T follicular helper cell (primary cell): ENCODE data around the gene TSEN15.

ENCODE experiments used
- DNase-seq: peaks from one replicate; pipeline ENCODE4 v3.0.0-alpha.2; 2020; ENCODE audit warnings: low read depth
- total RNA-seq, 2 experiments: gene quantifications; one replicate each; lab custom pipeline; 2026; lab: John Stamatoyannopoulos, UW

The TSEN15 gene
- 56.6 to 139 reads per million in 2 experiments for total RNA-seq

DNA sequence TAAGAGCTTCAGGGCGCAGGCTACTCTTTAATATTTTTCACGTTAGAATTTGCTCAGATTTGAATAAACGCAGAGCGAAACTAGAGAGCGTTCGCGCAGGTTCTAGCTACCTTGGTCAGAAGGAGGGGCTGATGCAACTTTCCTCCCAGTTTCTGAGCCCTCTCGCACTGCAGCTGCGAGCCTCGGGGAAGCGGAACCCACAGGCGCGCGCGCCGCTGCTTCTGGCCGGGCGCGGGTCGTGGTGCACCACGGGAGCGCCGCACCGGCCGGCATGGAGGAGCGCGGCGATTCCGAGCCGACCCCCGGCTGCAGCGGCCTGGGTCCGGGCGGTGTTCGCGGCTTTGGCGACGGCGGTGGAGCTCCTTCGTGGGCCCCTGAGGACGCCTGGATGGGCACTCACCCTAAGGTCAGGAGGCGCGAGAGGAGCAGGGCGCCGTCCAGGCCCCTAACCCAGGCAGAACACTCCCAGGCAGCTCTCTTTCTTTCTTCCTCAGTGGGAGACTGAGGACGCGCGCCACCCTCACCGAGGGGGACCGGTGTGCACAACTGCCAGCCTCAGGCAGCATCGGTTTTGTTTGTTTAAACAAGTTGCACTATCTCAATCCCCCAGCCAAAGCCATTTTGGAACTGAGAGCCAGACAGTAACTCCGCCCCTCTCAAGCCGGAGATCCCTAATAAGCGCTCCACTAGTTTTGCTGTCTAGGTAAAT, at the start of gene TSEN15:
Gene TSEN15, plus strand, starts transcription at position 246 of the 709 bp plus-strand sequence. Its CDS starts 26 bp downstream, at position 272.
- peak; percentile 45 for DNase-seq

DNA sequence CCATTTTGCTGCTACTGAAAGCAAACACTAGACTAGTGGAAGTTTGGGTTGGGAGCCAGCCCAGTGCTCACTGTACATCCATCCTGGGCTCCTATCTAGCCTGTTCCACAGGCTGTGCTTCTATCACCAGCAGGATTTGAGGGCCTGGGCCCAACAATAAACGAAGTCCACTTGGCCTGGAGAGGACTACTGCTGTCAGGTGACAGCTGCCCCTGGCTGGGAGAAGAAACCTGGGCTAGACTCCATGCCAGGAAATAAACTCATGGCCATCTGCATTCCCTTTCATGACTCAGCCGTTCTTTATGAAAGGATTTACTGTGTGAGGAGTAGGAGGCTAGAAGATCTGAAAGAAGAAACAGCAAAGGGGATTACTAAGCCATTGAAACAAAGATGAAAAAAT, 49.5 kb upstream of the TSEN15 start:
- no peak for DNase-seq

- no peak for DNase-seq
Observed at GRCh38 chr1:184004935-184005334, 46.6 kb upstream of the TSEN15 start.

GRCh38 chr1:184005506-184005905, 46.0 kb upstream of the TSEN15 start:
- DNase-seq, result no peak

GRCh38 chr1:184010788-184011187, 40.7 kb upstream of the TSEN15 start:
- DNase-seq, result no peak

DNA sequence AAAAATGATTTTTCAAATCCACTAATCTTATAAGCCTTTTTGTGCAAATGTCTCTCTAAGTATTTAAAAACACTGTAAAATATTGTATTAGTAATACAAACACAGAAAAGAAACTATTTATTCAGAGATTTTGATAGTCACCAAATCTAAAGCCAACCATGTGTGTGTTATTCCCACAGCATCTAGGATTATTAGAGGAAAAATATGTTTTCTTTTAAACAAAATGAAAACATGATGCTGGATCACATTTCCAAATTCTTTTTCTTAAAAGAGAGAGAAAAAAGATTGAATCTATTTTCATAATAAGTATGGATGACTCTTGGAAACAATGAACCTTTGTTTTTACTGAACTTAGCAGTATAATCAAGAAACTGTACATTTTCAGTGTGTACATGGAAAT, 39.3 kb upstream of the TSEN15 start:
- DNase-seq, result no peak

DNA sequence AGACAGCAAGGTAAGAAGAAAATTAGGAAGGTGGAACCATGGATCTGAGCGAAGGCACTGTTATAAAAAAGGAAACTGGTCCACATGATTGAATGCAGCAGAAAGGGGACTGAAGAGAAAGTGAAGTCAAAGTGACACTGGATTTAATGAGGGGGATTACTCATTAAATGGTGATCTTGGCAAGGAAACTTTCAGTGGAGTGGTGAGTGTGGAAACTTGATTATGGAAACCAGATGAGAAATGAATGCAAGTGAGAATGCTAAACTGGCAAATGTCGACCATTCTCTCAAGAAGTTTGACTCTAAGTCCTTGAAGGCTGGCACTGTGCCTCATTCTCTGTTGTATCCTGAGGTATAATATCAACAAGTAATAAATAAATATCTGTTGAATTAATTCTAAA, 37.3 kb upstream of the TSEN15 start:
- no peak for DNase-seq

GRCh38 chr1:184016169-184016568, 35.4 kb upstream of the TSEN15 start:
- no peak for DNase-seq

GRCh38 chr1:184017306-184017705, 34.2 kb upstream of the TSEN15 start:
- DNase-seq, result no peak

- DNase-seq, result no peak
Observed at GRCh38 chr1:184018622-184019021, 32.9 kb upstream of the TSEN15 start.

DNA sequence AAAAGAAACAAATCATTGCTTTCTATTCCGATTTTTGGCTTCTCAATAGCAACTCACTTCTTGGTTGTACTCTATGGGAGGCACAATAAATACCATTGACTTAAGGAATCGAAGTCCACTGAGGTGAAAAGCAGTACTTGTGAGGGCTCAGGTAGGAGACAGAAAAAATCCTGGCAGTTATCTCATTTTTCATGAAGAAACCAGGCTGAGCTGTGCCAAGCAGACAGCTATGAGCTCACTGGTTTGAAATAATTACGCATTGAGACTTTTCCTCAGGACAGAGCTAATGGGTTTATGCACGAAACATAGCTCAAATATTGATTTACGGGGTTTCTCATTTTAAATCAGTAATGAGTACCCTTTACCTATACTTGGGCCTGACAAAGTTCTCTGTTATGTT, 32.5 kb upstream of the TSEN15 start:
- no peak for DNase-seq

GRCh38 chr1:184019506-184019905, 32.0 kb upstream of the TSEN15 start:
- DNase-seq, result no peak

DNA sequence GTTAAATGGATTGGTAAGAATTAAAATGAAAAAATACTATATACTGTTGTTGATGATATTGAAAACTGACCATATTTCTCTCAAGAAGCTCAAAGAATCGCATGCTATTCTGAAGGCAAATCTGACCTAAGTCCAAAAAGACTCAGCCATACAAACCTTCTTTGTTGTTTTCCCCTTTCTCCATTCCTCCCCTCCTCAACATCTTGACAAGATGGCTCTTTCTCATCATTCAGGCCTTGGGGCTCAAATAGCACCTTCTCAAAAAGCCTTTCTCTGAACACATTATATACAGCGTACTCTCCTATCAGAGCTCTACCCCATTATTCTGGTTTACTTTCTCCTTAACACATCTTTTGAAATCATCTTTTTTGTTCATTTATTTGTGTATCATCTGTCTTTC, 31.2 kb upstream of the TSEN15 start:
- DNase-seq, result no peak

- DNase-seq, result no peak
Observed at GRCh38 chr1:184020855-184021254, 30.7 kb upstream of the TSEN15 start.

- no peak for DNase-seq
Observed at GRCh38 chr1:184021728-184022127, 29.8 kb upstream of the TSEN15 start.

GRCh38 chr1:184022668-184023067, 28.9 kb upstream of the TSEN15 start:
- no peak for DNase-seq

GRCh38 chr1:184023171-184023570, 28.4 kb upstream of the TSEN15 start:
- no peak for DNase-seq

DNA sequence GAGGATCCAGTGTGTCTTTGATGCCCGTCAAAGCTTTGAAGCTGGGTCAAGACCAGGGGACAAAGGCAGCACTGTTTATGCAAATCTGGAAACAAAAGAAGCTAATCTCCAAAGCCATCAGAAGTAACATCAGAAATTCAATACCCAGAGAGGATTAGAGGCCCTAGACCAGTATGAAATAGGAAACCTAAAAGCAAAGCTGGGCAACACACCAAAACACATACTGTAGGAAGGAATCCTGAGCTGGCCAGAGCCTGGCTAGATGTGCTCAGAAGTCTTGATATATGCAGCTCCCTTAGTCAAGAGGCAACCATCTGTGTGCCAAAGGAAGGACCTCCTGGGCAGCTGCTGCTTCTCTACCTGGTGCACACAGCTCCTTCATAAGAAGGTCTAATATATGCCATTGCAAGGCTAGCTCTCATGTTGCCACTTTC, 26.3 kb upstream of the TSEN15 start:
- DNase-seq, result no peak

DNA sequence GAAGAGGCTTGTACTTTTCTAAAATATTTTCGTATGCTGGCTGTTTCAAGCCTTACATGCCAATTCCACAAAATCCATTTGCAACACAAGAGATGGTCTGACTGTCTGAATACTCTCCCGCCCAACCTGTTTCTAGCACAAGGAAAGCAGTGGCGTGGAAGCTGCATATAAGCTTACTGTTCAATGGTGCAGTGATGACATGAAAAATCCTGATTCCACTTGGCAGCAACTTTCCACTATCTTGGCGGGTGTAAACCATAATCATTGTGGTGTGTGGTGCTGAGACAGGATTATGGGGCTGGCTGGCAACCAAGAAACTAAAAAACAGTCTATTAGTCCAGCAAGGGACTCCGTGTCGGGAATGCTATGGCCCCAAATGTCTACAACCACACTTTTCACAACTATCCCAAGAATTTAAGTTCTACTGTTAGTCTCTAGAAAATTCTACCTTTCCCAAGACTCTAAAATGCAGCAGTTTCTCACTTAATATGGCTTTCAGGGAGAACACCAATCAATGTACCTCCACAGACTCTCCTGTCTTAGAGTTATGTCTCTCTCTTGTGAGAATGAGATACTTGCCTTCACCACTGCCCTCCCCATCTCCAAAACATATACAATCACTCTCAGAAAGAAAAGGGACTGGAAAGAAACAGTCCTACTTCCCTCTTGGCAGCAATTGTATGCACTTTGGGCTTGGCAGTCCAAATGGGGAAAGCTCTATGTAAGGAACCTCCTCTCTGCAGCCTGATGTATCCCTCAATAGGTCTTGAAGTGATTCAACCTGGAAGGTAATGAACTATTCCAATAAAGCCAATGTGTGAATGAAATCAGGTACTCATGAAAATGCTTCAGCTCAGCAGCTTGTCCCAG, 23.5 kb upstream of the TSEN15 start:
- DNase-seq, result no peak

GRCh38 chr1:184028854-184029623, 22.5 kb upstream of the TSEN15 start:
- no peak for DNase-seq

GRCh38 chr1:184030433-184031091, 21.0 kb upstream of the TSEN15 start:
- no peak for DNase-seq

DNA sequence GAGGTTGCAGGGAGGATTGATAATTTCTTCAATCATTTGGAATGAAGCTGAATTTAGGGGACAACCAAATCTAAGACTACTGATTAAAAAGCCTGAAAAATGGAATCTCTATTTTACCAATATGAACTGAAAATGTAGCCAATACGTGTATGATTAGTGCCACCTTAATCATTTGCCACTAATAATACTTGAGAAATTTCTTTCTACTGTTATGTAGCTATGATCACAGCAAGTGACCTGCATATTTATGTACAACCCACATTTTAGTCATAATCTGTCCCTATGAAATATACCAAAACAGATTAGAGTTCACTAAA, 20.5 kb upstream of the TSEN15 start:
- no peak for DNase-seq
